ACHN (cell line): ENCODE results near the gene NID2.

Experiments
- DNase-seq: peaks from one replicate; pipeline ENCODE4 v3.0.0-alpha.2; 2015
- in situ Hi-C: cut with HindIII; loops from 2 replicates; pipeline ENCODE4 v1.10.0; 2017; ENCODE audit warnings: low sequenced_read_pairs, low pct_ligation_motif_present, low pct_unique_long_range_greater_than_20kb

NID2 gene

DNA sequence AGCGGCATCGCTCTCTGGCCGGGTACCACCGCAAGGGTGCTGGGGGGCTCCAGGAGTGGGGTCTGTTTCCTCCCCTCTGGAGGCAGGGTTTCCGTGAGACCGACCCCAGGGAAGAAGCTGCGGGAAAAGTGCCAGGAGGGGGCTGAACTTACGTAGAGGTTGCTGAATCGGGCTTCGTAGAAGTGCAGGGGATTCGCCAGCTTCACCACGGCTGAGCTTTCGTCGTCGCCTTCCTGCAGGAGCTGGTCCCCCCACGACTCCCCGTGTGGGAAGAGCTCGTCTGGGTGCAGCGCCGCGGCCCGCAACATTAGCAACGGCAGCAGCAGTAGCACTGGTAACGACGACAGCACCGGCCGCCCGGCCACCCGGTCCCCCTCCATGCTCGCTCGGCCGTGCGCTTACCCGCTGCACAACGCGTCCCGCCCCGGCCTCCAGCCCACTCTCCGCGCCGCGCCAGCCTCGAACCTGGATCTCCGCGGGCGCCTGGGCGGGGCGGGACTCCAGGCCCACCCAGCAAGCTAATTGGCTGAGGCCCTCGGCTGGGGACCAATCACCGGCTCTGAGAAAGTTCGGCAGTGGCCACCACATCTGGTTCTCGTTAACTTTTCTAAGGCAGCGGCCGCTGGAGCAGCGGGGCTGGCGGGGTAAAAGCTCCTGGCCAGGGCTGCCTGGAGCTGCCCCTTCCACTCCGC is at the start of gene NID2:
Gene NID2 (minus strand): TSS at position 445 of the 692 bp plus-strand sequence. CDS start 65 bp downstream, at position 380.
- DNase-seq, result peak; percentile 81
- in situ Hi-C loops, result no loop called here

DNA sequence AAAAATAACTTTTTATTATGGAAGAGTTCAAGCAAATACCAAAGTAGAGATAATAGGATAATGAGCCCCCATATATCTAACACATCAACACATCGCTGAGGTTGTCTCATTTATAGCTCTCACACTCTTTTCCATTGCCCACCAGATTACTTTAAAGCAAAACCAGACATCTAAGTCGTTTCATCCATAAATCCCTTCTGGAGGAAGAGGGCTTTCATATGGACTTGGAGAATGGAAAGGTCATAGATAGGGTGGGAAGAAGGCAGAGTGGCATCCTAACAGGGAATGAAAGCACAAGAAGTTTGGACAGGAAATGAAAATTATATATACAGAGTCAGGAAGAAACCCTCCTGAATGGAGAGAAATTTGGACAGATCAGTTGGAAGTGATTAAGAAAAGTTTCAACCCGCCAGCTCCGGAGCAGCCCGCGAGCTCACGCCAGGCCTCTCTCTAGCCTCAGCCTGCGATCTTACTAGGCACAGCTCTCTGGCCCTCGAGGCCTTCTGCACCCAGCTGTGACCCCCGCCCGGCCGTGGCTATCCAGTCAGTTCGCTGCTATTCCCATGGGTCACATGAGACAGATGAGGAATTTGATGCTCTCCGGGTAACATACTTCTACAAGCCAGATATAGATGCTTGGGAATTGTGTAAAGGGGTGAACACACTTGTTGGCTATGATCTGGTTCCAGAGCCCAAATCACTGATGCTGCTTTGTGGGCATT is 48.4 kb upstream of the NID2 start:
- in situ Hi-C loops, result no loop called here
- DNase-seq, result no peak

- no peak for DNase-seq
- in situ Hi-C loops, result no loop called here
Observed at GRCh38 chr14:52115286-52115685, 46.4 kb upstream of the NID2 start.

DNA sequence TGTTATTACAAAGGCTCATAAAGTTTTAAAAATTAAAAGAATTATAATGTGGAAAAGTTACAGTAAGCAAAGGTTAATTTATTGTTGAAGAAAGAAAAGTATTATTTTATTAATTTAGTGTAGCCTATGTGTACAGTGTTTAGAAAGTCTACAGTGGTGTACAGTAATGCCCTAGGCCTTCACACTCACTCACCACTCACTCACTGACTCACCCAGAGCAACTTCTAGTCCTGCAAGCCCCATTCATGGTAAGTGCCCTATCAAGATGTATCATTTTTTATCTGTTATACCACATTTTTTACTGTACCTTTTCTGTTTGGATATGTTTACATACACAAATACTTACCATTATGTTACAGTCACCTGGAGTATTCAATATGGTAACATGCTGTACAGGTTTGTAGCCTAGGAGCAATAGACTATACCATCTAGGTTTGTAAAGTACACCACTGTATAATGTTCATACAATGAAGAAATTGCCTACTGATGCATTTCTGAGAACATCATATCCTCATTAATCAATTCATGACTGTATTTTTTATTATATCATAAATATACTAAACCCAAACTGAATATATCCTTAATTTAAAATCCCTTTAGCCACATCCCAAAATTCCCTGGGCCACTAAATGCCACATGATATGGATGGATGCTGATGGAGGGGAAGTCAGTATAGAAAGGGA is 43.6 kb upstream of the NID2 start:
- in situ Hi-C loops, result no loop called here
- DNase-seq, result no peak

DNA sequence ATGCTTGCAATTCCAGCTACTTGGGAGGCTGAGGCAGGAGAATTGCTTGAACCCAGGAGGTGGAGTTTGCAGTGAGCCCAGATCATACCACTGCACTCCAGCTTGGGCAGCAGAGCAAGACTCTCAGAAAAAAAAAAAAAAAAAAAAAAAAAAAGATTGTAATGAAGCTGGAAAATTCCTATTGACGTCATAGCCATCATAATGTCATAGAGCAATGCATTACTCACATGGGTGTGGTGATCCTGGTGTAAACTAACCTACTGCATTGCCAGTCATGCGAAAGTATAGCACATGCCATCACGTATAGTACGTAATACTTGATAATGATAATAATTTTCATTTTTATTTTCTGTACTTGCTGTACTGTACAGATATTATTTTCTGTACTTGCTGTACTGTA is 42.7 kb upstream of the NID2 start:
- DNase-seq, result no peak
- in situ Hi-C loops, result no loop called here

GRCh38 chr14:52110441-52111086 is 41.7 kb upstream of the NID2 start:
- in situ Hi-C loops, result no loop called here
- DNase-seq, result no peak

- in situ Hi-C loops, result no loop called here
- DNase-seq, result no peak
Observed at GRCh38 chr14:52108823-52109222, 40.0 kb upstream of the NID2 start.

DNA sequence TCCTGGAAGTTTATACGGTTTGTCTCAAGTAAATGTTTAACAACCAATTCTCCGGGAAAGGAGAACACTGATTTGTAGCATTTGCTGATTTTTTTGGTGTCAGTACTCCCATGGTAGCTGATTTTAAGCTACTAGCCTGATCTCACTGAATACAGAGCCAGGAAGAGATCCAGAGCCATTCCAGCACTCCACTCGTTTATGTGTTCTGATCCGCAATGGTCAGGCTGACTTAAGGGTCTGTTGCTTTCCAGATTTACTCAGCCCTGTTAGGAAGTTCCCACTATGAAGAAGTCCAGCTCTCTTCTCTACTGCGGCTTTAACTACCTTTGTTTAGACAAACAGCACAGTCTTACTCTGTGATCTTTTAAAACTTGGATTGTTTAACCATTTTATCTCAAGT is 38.0 kb upstream of the NID2 start:
- in situ Hi-C loops, result no loop called here
- DNase-seq, result peak; percentile 39

DNA sequence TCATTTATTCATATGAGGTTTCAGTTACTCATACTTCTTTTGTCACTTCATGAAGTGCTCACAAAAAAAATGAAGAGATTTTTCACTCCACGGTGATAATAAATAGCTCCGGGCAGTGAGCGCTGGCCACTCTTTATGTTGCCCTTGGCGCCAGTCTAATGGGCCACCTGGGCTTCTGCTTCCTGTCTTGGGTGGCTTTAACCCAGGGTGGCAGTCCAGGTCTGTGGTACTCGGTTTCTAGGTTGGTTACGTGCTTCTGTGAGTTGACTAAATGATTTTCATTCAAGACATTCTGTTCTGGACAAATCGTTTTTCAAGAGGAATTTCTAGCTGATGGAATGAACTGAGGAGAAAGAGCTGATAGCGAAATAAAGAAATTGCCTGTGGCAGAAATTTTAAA is 34.6 kb upstream of the NID2 start:
- in situ Hi-C loops, result no loop called here
- DNase-seq, result no peak

DNA sequence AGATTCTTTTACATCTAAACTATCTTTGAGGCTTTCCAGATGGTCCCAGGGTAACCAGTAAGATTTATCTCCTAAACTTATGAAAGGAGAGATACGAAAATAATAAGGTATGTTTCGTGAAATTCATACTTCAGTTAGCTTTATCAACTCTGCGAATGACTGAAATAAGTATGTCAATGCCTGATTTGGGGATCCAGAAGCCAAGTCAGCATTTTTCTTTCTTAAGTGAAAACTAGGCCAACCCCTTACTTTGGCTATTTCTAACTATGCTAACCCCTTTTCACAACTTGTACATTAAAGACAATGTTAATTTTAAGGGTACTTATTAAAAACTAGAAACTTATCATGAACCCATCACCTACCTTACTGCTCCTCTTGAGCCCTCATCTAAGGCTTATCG is 26.9 kb upstream of the NID2 start:
- in situ Hi-C loops, result no loop called here
- DNase-seq, result no peak

DNA sequence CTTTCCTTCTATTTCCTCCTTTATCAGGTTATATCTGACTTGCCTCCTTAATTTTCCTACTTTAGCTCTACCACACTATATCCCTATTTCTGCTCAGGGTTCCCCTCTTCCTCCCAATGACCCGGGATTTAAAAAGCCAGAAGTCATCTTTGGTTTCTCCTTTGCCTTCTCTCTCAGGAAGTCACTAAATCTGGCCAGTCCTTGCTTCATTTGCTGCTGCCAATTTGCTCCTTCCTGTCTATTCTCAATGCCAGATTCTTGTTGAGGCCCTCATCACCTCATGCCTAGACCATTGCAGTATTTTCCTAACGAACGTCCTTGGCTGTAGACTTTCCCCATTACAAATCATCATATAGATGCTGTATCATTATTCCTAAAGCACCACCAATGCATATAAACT is 26.5 kb upstream of the NID2 start:
- in situ Hi-C loops, result no loop called here

GRCh38 chr14:52094546-52095271 is 25.9 kb upstream of the NID2 start:
- DNase-seq, result no peak
- in situ Hi-C loops, result no loop called here

More for the DNA sequence above, 26.5 kb upstream of the NID2 start:
- DNase-seq, result no peak

DNA sequence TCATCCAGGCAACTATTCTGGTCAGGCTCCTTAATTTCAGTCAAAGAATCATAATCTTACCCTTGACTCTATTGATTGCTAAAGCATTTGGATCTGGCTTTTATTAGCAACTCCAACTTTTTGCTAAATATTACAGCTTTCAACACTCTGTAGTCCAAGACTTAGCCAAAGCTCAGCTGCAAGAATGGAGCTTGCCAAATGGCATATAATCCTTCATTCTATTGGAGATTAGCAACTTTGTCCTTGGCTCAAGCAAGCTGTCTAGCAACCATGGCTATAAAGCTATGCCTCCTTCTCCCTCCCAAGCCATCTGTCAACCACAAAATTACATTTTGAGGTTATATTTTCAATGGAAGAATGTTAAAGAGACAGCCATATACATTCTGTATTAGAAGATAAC is 23.1 kb upstream of the NID2 start:
- in situ Hi-C loops, result no loop called here
- no peak for DNase-seq

DNA sequence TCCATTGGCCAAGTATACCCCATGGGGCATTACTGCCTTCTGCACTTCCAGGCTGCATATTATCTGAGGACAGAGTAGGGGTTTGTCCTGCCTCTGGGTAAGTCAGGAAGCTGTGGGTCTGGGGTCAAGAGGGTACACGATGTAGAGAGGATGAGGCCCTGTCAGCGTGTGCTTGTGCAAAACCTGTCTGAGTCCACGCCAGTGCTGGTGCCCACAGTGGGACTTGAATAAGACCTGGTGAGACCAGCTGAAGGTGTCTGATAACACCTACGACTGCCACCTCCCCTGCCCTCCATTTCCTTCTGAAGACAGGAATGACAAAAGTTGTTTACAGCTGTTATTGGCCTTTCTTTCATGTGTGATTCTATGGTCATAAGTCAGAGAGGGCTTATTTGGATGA is 22.1 kb upstream of the NID2 start:
- in situ Hi-C loops, result no loop called here
- no peak for DNase-seq

GRCh38 chr14:52089218-52089617 is 20.4 kb upstream of the NID2 start:
- DNase-seq, result no peak
- in situ Hi-C loops, result no loop called here

DNA sequence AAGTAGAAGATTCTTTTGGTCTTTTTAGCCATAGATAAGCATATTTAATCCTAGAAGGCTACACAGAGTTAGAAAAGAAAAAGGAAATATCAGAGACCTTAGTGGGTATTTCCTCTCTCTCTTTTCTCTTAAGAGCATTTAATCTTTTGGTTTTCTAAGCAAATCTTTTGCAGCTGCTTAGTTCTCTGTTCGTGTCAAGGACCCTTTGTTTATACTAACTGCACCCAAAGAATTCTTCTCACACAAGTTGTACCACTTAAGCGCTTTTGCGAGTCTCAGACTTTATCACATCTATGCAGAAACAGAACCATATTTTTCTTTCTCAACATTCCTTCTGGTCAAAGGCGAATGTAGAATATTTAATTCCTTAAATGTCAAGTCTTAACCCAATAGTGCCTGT is 17.9 kb upstream of the NID2 start:
- no peak for DNase-seq
- in situ Hi-C loops, result no loop called here

GRCh38 chr14:52082903-52083302 is 14.0 kb upstream of the NID2 start:
- in situ Hi-C loops, result no loop called here

GRCh38 chr14:52081964-52082363 is 13.1 kb upstream of the NID2 start:
- no peak for DNase-seq
- in situ Hi-C loops, result no loop called here

More at GRCh38 chr14:52082903-52083302, 14.0 kb upstream of the NID2 start:
- no peak for DNase-seq
